Stimulated activated naive B cell treated with anti-CD40 and anti-IgM and Interleukin-4, amounts not matched to agents 10 μg/mL and 1 μg/mL and 100 μg/mL, for 72 hours (primary cell): ENCODE results near the gene MYO16.

Source experiments
- ATAC-seq, 2 donors: fragments of 150-1000 bp; cut with Tn5 transposase; replicated peaks; 2 replicates each; pipeline ENCODE4 v1.10.0; 2021; ENCODE audit warnings: moderate library complexity in 1 of 2
- DNase-seq: peaks from one replicate; pipeline ENCODE4 v3.0.0; 2021
- H3K27ac Mint-ChIP-seq: one replicate; pipeline ENCODE4 v1.8.0; 2022; ENCODE audit warnings: mild to moderate bottlenecking, mixed read lengths
- H3K27me3 Mint-ChIP-seq, 2 donors: one replicate each; pipeline ENCODE4 v1.8.0; 2022; ENCODE audit warnings: mixed read lengths in 2 of 2
- H3K36me3 Mint-ChIP-seq, 2 donors: one replicate each; pipeline ENCODE4 v1.8.0; 2022; ENCODE audit warnings: mixed read lengths in 2 of 2, mild to moderate bottlenecking in 1 of 2
- H3K4me1 Mint-ChIP-seq, 2 donors: one replicate each; pipeline ENCODE4 v1.8.0; 2022; ENCODE audit warnings: mixed read lengths in 2 of 2, mild to moderate bottlenecking in 1 of 2
- H3K4me3 Mint-ChIP-seq, 2 donors: one replicate each; pipeline ENCODE4 v1.8.0; 2022; ENCODE audit warnings: mild to moderate bottlenecking in 2 of 2, mixed read lengths in 2 of 2, moderate library complexity in 1 of 2
- H3K9me3 Mint-ChIP-seq, 2 donors: one replicate each; pipeline ENCODE4 v1.8.0; 2022; ENCODE audit warnings: mixed read lengths in 2 of 2, mild to moderate bottlenecking in 1 of 2

The MYO16 gene

DNA sequence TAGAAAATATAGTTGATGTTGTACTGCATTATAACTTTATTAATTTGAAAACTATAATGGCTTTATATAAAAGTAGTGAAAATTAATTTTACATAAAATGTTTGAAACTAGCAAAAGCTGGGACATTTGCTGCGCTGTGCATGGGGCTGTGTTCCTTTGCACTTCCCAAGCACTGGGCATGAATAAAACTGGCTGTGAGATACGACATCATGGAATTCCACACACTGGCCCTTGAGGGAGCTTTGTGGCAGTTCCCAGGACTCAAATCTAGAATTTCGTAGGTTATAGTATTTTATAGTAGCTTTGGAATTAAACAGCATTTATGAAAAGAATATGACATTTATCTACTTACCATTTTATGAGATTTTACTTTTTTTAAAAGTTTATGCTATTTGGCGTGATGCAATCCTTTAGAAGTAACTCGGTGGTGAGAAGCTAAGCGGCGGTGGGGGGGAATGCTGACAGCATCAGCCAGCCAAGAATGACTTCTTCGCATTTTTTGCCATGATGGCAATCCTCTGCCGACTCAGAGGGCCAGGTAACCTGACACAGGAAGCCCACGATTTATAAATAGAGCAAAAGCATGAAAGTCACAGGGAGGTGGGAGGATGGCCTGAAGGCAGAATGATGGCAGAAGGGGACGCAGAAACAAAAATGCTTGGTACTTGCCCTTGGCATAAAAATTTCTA is 553.5 kb downstream of the MYO16 start:
- no peak overlapping the region for H3K27ac Mint-ChIP-seq
- H3K4me1 Mint-ChIP-seq: peaks cover 0 to 1% of the 10 kb centered on the region in 2 donors
- no peaks in the 10 kb centered on the region for H3K36me3 Mint-ChIP-seq
- H3K9me3 Mint-ChIP-seq: no peaks in the 10 kb centered on the region
- peaks cover 12 to 23% of the 10 kb centered on the region in 2 donors for H3K27me3 Mint-ChIP-seq
- DNase-seq (no peak), ATAC-seq (no peak)
- no peak overlapping the region for H3K4me3 Mint-ChIP-seq

DNA sequence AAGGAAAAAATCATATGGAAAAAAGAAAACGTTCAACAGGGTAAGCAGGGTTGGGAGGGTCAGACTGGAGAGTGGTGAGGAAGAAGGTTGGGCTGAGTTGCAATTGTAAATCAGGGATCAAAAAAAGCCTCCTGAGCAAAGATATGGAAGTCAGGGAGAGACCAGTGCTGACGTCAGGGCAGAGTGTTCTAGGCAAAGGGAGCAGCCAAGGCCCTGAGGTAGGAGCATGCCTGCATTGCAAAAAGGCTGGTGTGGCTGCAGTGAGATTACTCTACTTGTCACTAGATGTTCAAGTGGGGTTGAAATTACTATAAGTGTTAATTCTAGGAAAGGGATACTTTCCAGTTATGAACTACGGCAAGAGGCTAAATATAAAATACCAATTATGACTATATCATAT is 562.0 kb downstream of the MYO16 start:
- no peaks in the 10 kb centered on the region for H3K4me1 Mint-ChIP-seq
- peaks cover 19 to 26% of the 10 kb centered on the region in 2 donors for H3K27me3 Mint-ChIP-seq
- no peak overlapping the region for H3K4me3 Mint-ChIP-seq
- DNase-seq (no peak), ATAC-seq (no peak)
- no peaks in the 10 kb centered on the region for H3K36me3 Mint-ChIP-seq
- no peaks in the 10 kb centered on the region for H3K9me3 Mint-ChIP-seq
- no peak overlapping the region for H3K27ac Mint-ChIP-seq

DNA sequence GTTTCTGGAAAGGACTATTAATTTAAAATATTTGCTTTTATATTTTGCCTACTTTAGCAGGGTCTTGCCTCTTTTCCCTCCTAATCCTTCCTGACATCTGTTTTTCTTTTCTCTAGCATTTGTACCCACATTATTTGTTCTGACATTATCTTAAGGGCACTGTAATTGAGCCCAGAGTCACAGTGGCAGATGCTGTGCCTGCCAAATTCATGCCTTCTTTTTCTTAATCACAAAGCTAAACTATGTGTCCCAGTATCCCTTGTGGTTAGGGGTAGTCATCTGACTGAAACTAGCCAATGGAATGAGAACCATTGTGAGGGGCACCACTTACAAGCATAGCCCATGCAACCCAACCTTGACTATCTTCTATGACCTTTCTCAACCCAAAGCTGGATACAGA is 562.9 kb downstream of the MYO16 start:
- ATAC-seq (no peak), DNase-seq (no peak)
- Mint-ChIP-seq H3K9me3 (no peaks in the 10 kb centered on the region), H3K27ac (no peak overlapping the region), H3K36me3 (no peaks in the 10 kb centered on the region), H3K4me1 (no peaks in the 10 kb centered on the region), H3K4me3 (no peak overlapping the region), H3K27me3 (peaks cover 19 to 29% of the 10 kb centered on the region in 2 donors)

DNA sequence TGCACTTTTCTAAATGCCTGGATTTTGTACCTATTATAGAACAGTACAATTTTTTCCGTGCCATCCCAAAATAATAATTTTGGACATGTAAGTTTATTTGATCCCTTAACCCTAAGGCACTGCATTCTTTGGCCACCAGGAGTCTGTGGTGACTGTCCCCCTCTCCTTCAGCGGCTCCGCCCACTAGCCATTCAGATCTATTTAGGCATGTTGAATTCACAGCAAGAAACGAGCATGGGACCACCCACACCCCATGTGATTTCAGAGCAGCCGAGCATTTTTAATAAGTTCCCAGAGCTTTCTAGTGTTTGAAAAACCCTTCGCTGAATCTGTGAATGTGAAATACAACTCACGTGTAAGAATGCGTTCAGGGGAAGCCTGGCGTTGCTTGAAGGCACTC is 567.5 kb downstream of the MYO16 start:
- no peak overlapping the region for H3K27ac Mint-ChIP-seq
- H3K9me3 Mint-ChIP-seq: no peaks in the 10 kb centered on the region
- no peak for DNase-seq
- H3K27me3 Mint-ChIP-seq: peaks cover 10 to 13% of the 10 kb centered on the region in 2 donors
- no peaks in the 10 kb centered on the region for H3K36me3 Mint-ChIP-seq
- no peak overlapping the region for H3K4me3 Mint-ChIP-seq
- no peaks in the 10 kb centered on the region for H3K4me1 Mint-ChIP-seq
- no peak for ATAC-seq

DNA sequence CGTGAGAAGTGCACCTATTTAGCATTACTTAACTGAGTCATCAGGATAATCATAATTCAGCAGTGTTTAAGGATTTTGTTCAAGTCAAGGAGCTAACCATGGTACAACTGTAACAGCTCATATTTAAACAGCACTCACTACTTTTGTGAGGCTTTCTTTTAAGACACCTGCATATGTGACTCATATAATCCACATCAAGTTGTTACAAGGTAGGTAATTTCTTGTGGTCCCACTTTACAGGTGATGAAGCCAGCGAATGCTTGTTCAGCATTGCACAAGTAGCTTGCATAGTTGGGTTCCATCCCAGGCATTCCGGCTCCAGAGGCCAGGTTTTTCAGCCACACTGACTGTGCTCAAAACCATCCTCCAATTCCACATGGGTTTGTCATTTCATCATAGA is 569.2 kb downstream of the MYO16 start:
- Mint-ChIP-seq H3K4me1 (peaks cover 0 to 2% of the 10 kb centered on the region in 2 donors), H3K27ac (no peak overlapping the region), H3K36me3 (no peaks in the 10 kb centered on the region), H3K4me3 (no peak overlapping the region), H3K27me3 (peaks cover 10 to 25% of the 10 kb centered on the region in 2 donors), H3K9me3 (no peaks in the 10 kb centered on the region)
- no peak for DNase-seq
- ATAC-seq: no peak

DNA sequence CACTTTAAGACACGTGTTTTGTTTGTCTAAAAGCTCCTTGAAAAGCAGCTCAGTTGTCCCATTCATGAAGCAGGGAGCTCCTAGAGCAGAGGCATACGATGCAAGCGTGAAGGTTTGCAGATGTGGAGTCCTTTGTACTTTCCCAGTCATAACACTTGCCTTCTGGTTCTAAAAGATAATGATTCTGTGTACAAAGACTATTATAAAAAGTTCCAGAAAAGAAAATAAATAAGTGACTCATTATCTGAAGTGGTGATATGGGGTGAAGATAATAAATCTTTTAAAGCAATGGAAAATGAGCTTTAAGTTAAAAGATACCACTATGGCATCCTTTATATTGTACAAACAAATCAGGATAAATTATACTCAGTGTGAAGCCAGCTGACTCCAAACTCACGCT is 569.9 kb downstream of the MYO16 start:
- Mint-ChIP-seq H3K27ac (no peak overlapping the region), H3K9me3 (no peaks in the 10 kb centered on the region), H3K4me3 (no peak overlapping the region), H3K27me3 (peaks cover 8 to 23% of the 10 kb centered on the region in 2 donors), H3K36me3 (no peaks in the 10 kb centered on the region), H3K4me1 (peaks cover 0 to 2% of the 10 kb centered on the region in 2 donors)
- DNase-seq (no peak), ATAC-seq (no peak)

DNA sequence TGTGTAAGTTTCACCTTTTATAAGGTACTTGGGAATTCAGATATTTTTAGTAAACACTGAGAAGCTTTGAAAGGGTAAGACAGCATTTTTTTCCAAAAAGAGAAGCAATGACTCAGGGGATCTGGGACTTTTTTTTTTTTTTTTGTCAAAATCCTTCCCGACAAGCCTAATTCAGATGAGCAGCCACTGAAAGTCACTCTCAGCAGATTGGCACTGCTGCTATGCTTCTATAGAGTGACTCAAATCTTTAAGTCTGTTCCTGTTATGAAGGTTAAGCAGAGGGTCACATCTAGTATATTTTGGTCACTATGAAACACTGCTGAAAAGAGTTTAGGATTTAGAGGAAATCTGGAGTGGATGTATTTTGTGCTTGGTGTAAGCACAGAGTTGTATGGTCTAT is 571.1 kb downstream of the MYO16 start:
- H3K9me3 Mint-ChIP-seq: no peaks in the 10 kb centered on the region
- no peaks in the 10 kb centered on the region for H3K36me3 Mint-ChIP-seq
- DNase-seq (no peak), ATAC-seq (no peak)
- peaks cover 0 to 2% of the 10 kb centered on the region in 2 donors for H3K4me1 Mint-ChIP-seq
- no peak overlapping the region for H3K4me3 Mint-ChIP-seq
- no peak overlapping the region for H3K27ac Mint-ChIP-seq
- peaks cover 5 to 19% of the 10 kb centered on the region in 2 donors for H3K27me3 Mint-ChIP-seq

DNA sequence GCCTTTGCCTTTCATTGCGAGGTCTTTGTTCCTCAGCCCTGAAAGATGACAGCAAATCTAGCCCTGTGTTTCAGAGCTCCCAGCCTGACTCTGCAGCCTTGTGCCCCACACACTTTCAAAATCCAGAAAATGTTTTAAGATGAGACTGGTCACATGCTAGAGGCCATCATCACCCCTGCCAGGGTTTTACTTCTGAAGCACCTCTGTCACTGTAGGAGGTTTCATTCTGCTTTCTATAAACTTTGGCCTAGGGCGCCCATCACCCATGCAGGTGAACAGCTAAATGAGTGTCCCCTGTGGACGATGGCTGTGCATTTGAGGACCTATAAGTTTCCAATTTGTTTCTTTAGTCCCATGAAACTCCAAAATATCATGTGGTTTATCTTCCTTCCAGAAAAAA is 574.2 kb downstream of the MYO16 start:
- Mint-ChIP-seq H3K4me1 (peaks cover 0 to 2% of the 10 kb centered on the region in 2 donors), H3K27me3 (peaks cover 5 to 15% of the 10 kb centered on the region in 2 donors), H3K9me3 (no peaks in the 10 kb centered on the region), H3K27ac (no peak overlapping the region), H3K4me3 (no peak overlapping the region), H3K36me3 (no peaks in the 10 kb centered on the region)
- ATAC-seq: no peak
- DNase-seq: no peak

DNA sequence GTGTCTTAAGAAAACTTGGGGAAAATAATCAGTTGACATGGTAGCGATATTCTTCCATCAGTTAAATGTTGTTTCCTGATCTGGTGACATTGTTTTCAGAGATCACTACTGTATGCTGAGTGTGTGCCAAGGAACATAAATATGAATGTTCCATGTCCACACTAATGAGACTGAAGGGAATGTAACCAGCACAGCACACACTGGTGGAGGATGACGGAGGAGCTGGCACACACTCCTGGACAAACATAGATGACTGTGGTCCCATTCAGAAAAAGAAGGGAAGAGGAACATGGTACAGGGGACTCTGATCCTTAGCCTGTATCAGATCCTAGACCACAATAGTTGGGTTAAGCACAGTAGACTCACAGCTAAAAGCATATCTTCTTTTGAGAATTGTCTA is 574.8 kb downstream of the MYO16 start:
- Mint-ChIP-seq H3K9me3 (no peaks in the 10 kb centered on the region), H3K27ac (no peak overlapping the region), H3K36me3 (no peaks in the 10 kb centered on the region), H3K4me1 (peaks cover 0 to 2% of the 10 kb centered on the region in 2 donors), H3K27me3 (peaks cover 5 to 15% of the 10 kb centered on the region in 2 donors), H3K4me3 (no peak overlapping the region)
- DNase-seq (no peak), ATAC-seq (no peak)

DNA sequence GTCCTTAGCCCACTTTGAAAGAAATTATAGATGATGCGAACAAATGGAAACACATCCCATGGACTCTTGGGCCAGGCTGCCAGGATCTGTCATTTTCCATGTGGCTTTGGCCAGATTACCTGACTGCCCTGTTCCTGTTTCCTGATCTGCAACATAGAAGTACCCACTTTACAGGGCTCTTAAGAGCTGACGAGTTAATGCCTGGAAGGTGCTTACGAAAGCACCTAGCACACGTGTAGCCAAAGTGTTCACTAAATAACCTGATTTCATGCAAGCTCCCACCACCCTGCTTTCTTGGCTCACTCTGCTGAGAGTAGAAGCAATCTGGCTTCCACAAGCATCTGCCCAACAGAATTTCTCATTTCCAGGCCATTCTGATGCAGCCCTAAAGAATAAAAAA is 575.2 kb downstream of the MYO16 start:
- Mint-ChIP-seq H3K27ac (no peak overlapping the region), H3K9me3 (no peaks in the 10 kb centered on the region), H3K4me1 (peaks cover 0 to 2% of the 10 kb centered on the region in 2 donors), H3K27me3 (peaks cover 5 to 15% of the 10 kb centered on the region in 2 donors), H3K4me3 (no peak overlapping the region), H3K36me3 (no peaks in the 10 kb centered on the region)
- DNase-seq (no peak), ATAC-seq (no peak)

DNA sequence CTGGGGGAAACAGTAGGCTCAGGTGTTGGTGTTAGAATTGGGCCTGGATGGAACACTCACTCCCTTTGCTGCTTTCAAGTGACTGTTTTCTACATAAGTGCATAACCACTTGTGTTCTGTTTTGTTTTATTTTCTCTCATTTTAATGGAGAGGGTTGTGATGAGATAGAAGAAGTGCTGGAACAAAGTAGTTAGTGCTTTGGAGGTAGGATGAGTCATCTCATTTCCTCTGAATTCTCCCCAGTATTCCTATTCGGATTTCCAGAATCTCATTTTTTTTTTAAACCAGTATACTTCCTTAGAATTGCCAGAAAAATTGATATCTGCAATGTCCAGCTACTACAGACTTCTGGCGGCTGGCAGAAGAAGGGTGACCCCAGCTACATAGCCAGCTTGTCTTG is 575.9 kb downstream of the MYO16 start:
- Mint-ChIP-seq H3K4me3 (no peak overlapping the region), H3K27ac (no peak overlapping the region), H3K36me3 (no peaks in the 10 kb centered on the region), H3K9me3 (no peaks in the 10 kb centered on the region), H3K4me1 (peaks cover 0 to 2% of the 10 kb centered on the region in 2 donors), H3K27me3 (peaks cover 5 to 15% of the 10 kb centered on the region in 2 donors)
- DNase-seq (no peak), ATAC-seq (no peak)

DNA sequence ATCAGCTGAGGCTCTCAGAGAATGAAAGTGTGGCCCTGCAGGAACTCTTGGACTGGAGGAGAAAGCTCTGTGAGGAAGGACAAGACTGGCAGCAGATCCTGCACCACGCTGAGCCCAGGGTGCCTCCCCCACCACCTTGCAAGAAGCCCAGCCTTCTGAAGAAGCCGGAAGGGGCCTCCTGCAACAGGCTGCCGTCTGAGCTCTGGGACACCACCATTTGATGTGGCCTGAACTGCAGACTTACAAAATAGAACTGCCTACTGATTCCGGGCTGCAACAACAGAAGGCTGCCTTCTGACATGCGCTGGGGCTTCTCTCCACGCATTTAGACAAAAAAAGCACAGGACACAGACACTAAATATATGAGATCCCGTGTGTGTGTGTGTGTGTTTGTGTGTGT is 577.2 kb downstream of the MYO16 start:
- H3K27ac Mint-ChIP-seq: no peak overlapping the region
- no peaks in the 10 kb centered on the region for H3K36me3 Mint-ChIP-seq
- no peaks in the 10 kb centered on the region for H3K9me3 Mint-ChIP-seq
- no peak for ATAC-seq
- no peak overlapping the region for H3K4me3 Mint-ChIP-seq
- H3K4me1 Mint-ChIP-seq: peaks cover 0 to 2% of the 10 kb centered on the region in 2 donors
- DNase-seq: no peak
- H3K27me3 Mint-ChIP-seq: peaks cover 5 to 14% of the 10 kb centered on the region in 2 donors

DNA sequence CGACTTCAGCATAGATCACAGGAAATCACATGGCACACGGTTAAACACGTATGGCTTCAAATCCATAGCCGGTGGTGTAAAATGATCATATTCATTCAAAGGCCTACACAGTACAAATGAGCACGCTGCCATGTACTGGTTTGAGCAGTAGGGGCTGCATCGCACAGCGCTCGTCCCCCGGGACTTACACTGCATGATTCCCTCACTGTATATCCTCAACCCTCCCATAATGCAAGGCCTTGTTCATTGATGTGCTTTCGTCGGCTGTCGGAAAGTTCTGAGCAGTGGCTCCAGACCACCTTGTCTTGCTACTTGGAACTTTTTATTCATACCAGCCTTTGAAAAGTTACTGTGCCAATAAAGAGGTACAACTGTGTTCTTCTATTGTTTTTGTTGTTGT is 578.2 kb downstream of the MYO16 start:
- Mint-ChIP-seq H3K4me3 (no peak overlapping the region), H3K36me3 (no peaks in the 10 kb centered on the region), H3K9me3 (no peaks in the 10 kb centered on the region), H3K4me1 (peaks cover 0 to 2% of the 10 kb centered on the region in 2 donors), H3K27ac (no peak overlapping the region), H3K27me3 (peaks cover 5 to 11% of the 10 kb centered on the region in 2 donors)
- DNase-seq (no peak), ATAC-seq (no peak)

DNA sequence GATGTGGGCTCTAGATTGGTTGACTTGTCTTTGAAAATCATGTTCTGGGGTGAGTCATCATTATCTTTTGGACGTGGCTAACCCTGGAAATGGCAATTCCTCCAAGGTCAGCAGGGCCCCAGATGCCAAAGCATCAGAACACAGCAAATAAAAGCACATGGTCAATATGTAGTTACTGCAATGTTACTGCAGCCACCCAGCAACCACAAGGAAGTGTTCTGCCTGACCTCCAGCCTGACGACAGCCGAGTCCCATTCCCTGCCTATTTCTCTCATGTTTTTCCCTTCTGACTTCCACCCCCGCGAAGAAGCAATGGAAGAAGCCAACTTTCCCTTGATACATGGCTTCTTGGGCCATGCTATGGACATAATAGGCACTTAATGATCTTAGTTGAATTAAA is 579.1 kb downstream of the MYO16 start:
- Mint-ChIP-seq H3K4me3 (no peak overlapping the region), H3K36me3 (no peaks in the 10 kb centered on the region), H3K4me1 (no peaks in the 10 kb centered on the region), H3K27me3 (peaks cover 3 to 5% of the 10 kb centered on the region in 2 donors), H3K9me3 (no peaks in the 10 kb centered on the region), H3K27ac (no peak overlapping the region)
- DNase-seq (no peak), ATAC-seq (no peak)

DNA sequence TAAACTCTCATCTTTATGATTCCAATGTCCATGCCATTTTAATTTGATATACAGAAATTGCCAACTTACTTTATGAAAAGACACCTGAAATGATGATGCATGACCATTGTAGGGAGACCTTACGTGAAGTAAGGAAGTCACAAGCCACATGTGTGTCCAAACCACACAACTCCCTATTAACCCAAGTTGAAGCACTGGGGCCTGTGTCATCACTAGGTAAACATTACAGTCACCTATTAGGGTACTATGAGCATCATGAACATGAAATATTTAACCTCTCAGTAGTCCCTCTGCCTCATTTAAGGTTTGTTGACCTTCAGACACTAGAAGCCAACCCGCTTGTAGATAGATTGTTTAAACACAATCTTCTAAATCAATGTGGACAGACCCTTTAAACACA is 580.1 kb downstream of the MYO16 start:
- no peaks in the 10 kb centered on the region for H3K9me3 Mint-ChIP-seq
- H3K27me3 Mint-ChIP-seq: peaks cover 0 to 3% of the 10 kb centered on the region in 2 donors
- no peak overlapping the region for H3K27ac Mint-ChIP-seq
- no peaks in the 10 kb centered on the region for H3K36me3 Mint-ChIP-seq
- no peak for ATAC-seq
- no peak for DNase-seq
- no peaks in the 10 kb centered on the region for H3K4me1 Mint-ChIP-seq
- no peak overlapping the region for H3K4me3 Mint-ChIP-seq
